SK-N-SH (cell line): ENCODE data around the gene FOS. TPM values are rescaled to one million over a fixed set of nuclear protein-coding genes. Genes with fewer than 3 reads are reported as not detected.
A peak's percentile ranks its signal among the peaks of the same experiment; 100 is the strongest.

Experiments used
- CTCF ChIA-PET: fragments of 300-600, 350-600 bp; formaldehyde crosslinking; extraction: SDS; loops from one replicate; lab custom pipeline; 2021; lab: Yijun Ruan, JAX
- POLR2A ChIA-PET: fragments of 350-600 bp; sonication (Branson Sonifier 250); formaldehyde crosslinking; extraction: SDS; loops from one replicate; lab custom pipeline; 2020; ENCODE audit warnings: antibody characterized with exemption, inconsistent platforms; lab: Yijun Ruan, JAX
- DNase-seq: peaks from one replicate; pipeline ENCODE4 v3.0.0; 2012
- H2AFZ ChIP-seq: fragments of 200-600 bp; sonication (generic); 2 replicates; pipeline ENCODE4 v1.8.1; 2016; ENCODE audit warnings: antibody characterized with exemption, mild to moderate bottlenecking, low read depth
- H3F3A ChIP-seq: fragments of 200-600 bp; sonication (generic); replicated peaks from 2 replicates; pipeline ENCODE3; 2016; ENCODE audit warnings: antibody characterized with exemption, mild to moderate bottlenecking; ENCODE audit not compliant: insufficient read depth
- H3K27ac ChIP-seq, 2 experiments: fragments of 200-500 bp in 1 of 2; fragments of 200-600 bp in 1 of 2; sonication (Bioruptor generic) in 1 of 2; sonication (generic), shearing (Covaris generic) in 1 of 2; 2 replicates each; pipeline versions ENCODE4 v1.5.1 to v1.6.1; 2014 to 2016; ENCODE audit warnings: low read depth in 2 of 2, inconsistent platforms in 1 of 2, low read length in 1 of 2, mild to moderate bottlenecking in 1 of 2, mixed read lengths in 1 of 2
- H3K27me3 ChIP-seq: fragments of 200-600 bp; sonication (generic), shearing (Covaris generic); 2 replicates; pipeline ENCODE4 v1.6.1; 2016; ENCODE audit warnings: mixed run types; ENCODE audit not compliant: insufficient read depth
- H3K36me3 ChIP-seq, 2 experiments: fragments of 200-500 bp in 1 of 2; fragments of 200-600 bp in 1 of 2; sonication (Bioruptor generic) in 1 of 2; sonication (generic) in 1 of 2; replicated peaks in 1 of 2; 2 replicates each; pipeline versions ENCODE3 to v1.5.1; 2014 to 2016; ENCODE audit warnings: low read length in 1 of 2, mild to moderate bottlenecking in 1 of 2; ENCODE audit not compliant: insufficient read depth in 2 of 2, control insufficient read depth in 1 of 2
- H3K4me1 ChIP-seq, 2 experiments: fragments of 200-500 bp in 1 of 2; fragments of 200-600 bp in 1 of 2; sonication (Bioruptor generic) in 1 of 2; sonication (generic), shearing (Covaris generic) in 1 of 2; 2 replicates each; pipeline versions ENCODE4 v1.5.1 to v1.6.1; 2014 to 2016; ENCODE audit warnings: low read depth in 1 of 2, low read length in 1 of 2, mixed run types in 1 of 2; ENCODE audit not compliant: insufficient read depth in 2 of 2, control insufficient read depth in 1 of 2
- H3K4me2 ChIP-seq: fragments of 200-600 bp; sonication (generic), shearing (Covaris generic); 2 replicates; pipeline ENCODE4 v1.6.1; 2017; ENCODE audit warnings: mixed run types
- H3K4me3 ChIP-seq, 2 experiments: fragments of 200-500 bp in 1 of 2; fragments of 200-600 bp in 1 of 2; sonication (Bioruptor generic) in 1 of 2; sonication (generic), shearing (Covaris generic) in 1 of 2; 2 replicates each; pipeline versions ENCODE4 v1.5.1 to v1.8.1; 2014 to 2016; ENCODE audit warnings: low read depth in 2 of 2, inconsistent platforms in 1 of 2, low read length in 1 of 2, mild to moderate bottlenecking in 1 of 2, mixed read lengths in 1 of 2, moderate library complexity in 1 of 2
- H3K79me2 ChIP-seq: fragments of 200-600 bp; sonication (generic); 2 replicates; pipeline ENCODE4 v1.8.1; 2017; ENCODE audit warnings: mild to moderate bottlenecking; ENCODE audit not compliant: insufficient read depth
- H3K9ac ChIP-seq: fragments of 200-600 bp; sonication (generic); 2 replicates; pipeline ENCODE4 v1.6.1; 2017; ENCODE audit warnings: mixed run types
- H3K9me2 ChIP-seq: fragments of 200-600 bp; sonication (generic); 2 replicates; pipeline ENCODE4 v1.6.1; 2017; ENCODE audit warnings: mixed run types
- H3K9me3 ChIP-seq: fragments of 200-600 bp; sonication (generic); 2 replicates; pipeline ENCODE4 v1.6.1; 2017; ENCODE audit warnings: mixed run types, mild to moderate bottlenecking, moderate library complexity
- H4K20me1 ChIP-seq: fragments of 200-600 bp; sonication (generic); 2 replicates; pipeline ENCODE4 v1.6.1; 2017; ENCODE audit warnings: mild to moderate bottlenecking, mixed run types; ENCODE audit not compliant: insufficient read depth
- ELF1 ChIP-seq: IDR thresholded peaks from 2 replicates; pipeline ENCODE4 v1.4.0; 2012
- EP300 ChIP-seq, 2 experiments: IDR thresholded peaks; 2 replicates each; pipeline versions ENCODE4 v1.4.0 to v1.6.1; 2012; ENCODE audit warnings: borderline replicate concordance in 1 of 2, low read depth in 1 of 2, low read length in 1 of 2
- EZH2phosphoT487 ChIP-seq: fragments of 200-600 bp; sonication (generic); IDR thresholded peaks from 2 replicates; pipeline ENCODE4 v1.6.1; 2017; ENCODE audit warnings: low read depth, mixed run types, mild to moderate bottlenecking, antibody characterized with exemption, moderate library complexity, borderline replicate concordance
- FOSL2 ChIP-seq: IDR thresholded peaks from 2 replicates; pipeline ENCODE4 v1.4.0; 2012; ENCODE audit warnings: low read depth, mild to moderate bottlenecking, moderate library complexity, borderline replicate concordance
- FOXM1 ChIP-seq: IDR thresholded peaks from 2 replicates; pipeline ENCODE4 v1.4.0; 2012; ENCODE audit warnings: low read depth, mild to moderate bottlenecking
- GATA2 ChIP-seq: sonication (generic); formaldehyde crosslinking; IDR thresholded peaks from 2 replicates; pipeline ENCODE4 v1.5.0; 2020; ENCODE audit warnings: mild to moderate bottlenecking, missing genetic modification reagents
- IRF3 ChIP-seq: fragments of 150-350 bp; IDR thresholded peaks from 2 replicates; pipeline ENCODE4 v1.6.1; 2016; ENCODE audit warnings: mild to moderate bottlenecking, low read depth, low read length
- MXI1 ChIP-seq: IDR thresholded peaks from 2 replicates; pipeline ENCODE4 v1.6.1; 2012; ENCODE audit warnings: mild to moderate bottlenecking, low read depth, low read length, improper control_type of control experiment
- NFIC ChIP-seq: IDR thresholded peaks from 2 replicates; pipeline ENCODE4 v1.4.0; 2012; ENCODE audit warnings: borderline replicate concordance
- PBX3 ChIP-seq: IDR thresholded peaks from 2 replicates; pipeline ENCODE4; 2012
- RCOR1 ChIP-seq: fragments of 150-350 bp; IDR thresholded peaks from 2 replicates; pipeline ENCODE4 v1.6.1; 2017; ENCODE audit warnings: antibody characterized with exemption, low read length
- REST ChIP-seq: IDR thresholded peaks from 2 replicates; pipeline ENCODE4 v1.6.1; 2012; ENCODE audit warnings: mild to moderate bottlenecking, low read depth, low read length, moderate library complexity
- RXRA ChIP-seq: IDR thresholded peaks from 2 replicates; pipeline ENCODE4 v1.4.0; 2012; ENCODE audit warnings: low read depth, mild to moderate bottlenecking, borderline replicate concordance
- SIN3A ChIP-seq: IDR thresholded peaks from 2 replicates; pipeline ENCODE4 v1.6.1; 2012; ENCODE audit warnings: low read depth, mild to moderate bottlenecking, low read length, moderate library complexity, borderline replicate concordance
- TAF1 ChIP-seq: IDR thresholded peaks from 2 replicates; pipeline ENCODE4 v1.6.1; 2012; ENCODE audit warnings: low read depth, mild to moderate bottlenecking, low read length, moderate library complexity, borderline replicate concordance
- TCF12 ChIP-seq: IDR thresholded peaks from 2 replicates; pipeline ENCODE4 v1.4.0; 2012
- TEAD4 ChIP-seq: IDR thresholded peaks from 2 replicates; pipeline ENCODE4 v1.4.0; 2012; ENCODE audit warnings: mild to moderate bottlenecking, borderline replicate concordance; ENCODE audit not compliant: insufficient read depth
- USF2 ChIP-seq: fragments of 150-350 bp; IDR thresholded peaks from 2 replicates; pipeline ENCODE4 v1.6.1; 2017; ENCODE audit warnings: antibody characterized with exemption, low read length, low read depth, borderline replicate concordance
- WGBS: methylation state at CpG from one replicate; pipeline ENCODE4 v1.1.6; 2017; ENCODE audit warnings: low lambda C conversion rate; 5-methylcytosine and 5-hydroxymethylcytosine counted together
- polyA plus RNA-seq, 3 experiments: library from polyadenylated mRNA; depleted of rRNA; stranded (reverse); fragments of >200 nt; gene quantifications; 2 replicates each; pipeline ENCODE4 v1.2.3, GENCODE V29; 2012

The FOS gene
- polyA plus RNA-seq, 1 of the 3 experiments (the other 2 are of a cell fraction) = 309 TPM

GRCh38 chr14:75273272-75274049, 5.2 kb upstream of the FOS start:
- no peaks in the 10 kb centered on the region for H4K20me1 ChIP-seq
- no peak overlapping the region for H3K9ac ChIP-seq
- no peak overlapping the region for H3K4me2 ChIP-seq
- no peaks in the 10 kb centered on the region for H3K9me2 ChIP-seq
- H3K36me3 ChIP-seq = no peaks in the 10 kb centered on the region
- H3K27me3 ChIP-seq = no peaks in the 10 kb centered on the region
- CTCF ChIA-PET = interaction anchor here (1.2 to 1.3 kb wide), 2 partner anchors 15 to 21 kb away, joined by 3 read pairs; no protein-coding TSS in a partner anchor
- H3K9me3 ChIP-seq = no peaks in the 10 kb centered on the region
- POLR2A ChIA-PET = no interaction called here
- H3K4me1 ChIP-seq = peaks cover 4 to 10% of the 10 kb centered on the region in 2 experiments; a peak in 3 of 4 replicates
- no peak overlapping the region for H2AFZ ChIP-seq
- WGBS = 75% methylated on average over 13 of the region's 13 CpGs
- TF ChIP-seq USF2 = no peak
- H3F3A ChIP-seq = peaks cover 12% of the 10 kb centered on the region
- DNase-seq = no peak
- no peaks in the 10 kb centered on the region for H3K79me2 ChIP-seq
- H3K27ac ChIP-seq = 0 out of 4 replicates have a peak overlapping the region, but pooled peaks of 1 of the 2 experiments have one; percentile 8
- H3K4me3 ChIP-seq = no peak overlapping the region

GRCh38 chr14:75274050-75274898, 4.4 kb upstream of the FOS start:
- CTCF ChIA-PET = interaction anchor here (1.2 to 1.3 kb wide), 2 partner anchors 16 to 20 kb away, joined by 3 read pairs; no protein-coding TSS in a partner anchor
- no peak overlapping the region for H3K9ac ChIP-seq
- no peak for TF ChIP-seq TAF1
- no peak for TF ChIP-seq SIN3A
- TF ChIP-seq NFIC = no peak
- no peak for TF ChIP-seq FOSL2
- no peak for TF ChIP-seq EP300 (IDR thresholded peaks at IDR 0.05; ENCODE audit: borderline replicate concordance in 1 of 2, low read depth in 1 of 2, low read length in 1 of 2)
- no peak for TF ChIP-seq TEAD4
- no peak for TF ChIP-seq REST
- TF ChIP-seq IRF3 = no peak
- TF ChIP-seq EZH2phosphoT487 = no peak
- no peak for TF ChIP-seq FOXM1
- TF ChIP-seq ELF1 = no peak
- no peak for TF ChIP-seq GATA2 (CRISPR knock-in tag)
- TF ChIP-seq RCOR1 = no peak
- TF ChIP-seq RXRA = no peak
- TF ChIP-seq TCF12 = no peak
- TF ChIP-seq MXI1 = no peak
- no peak for TF ChIP-seq PBX3

More at GRCh38 chr14:75274050-75274898, 4.4 kb upstream of the FOS start:
- Histone ChIP-seq H3K4me3 (no peak overlapping the region), H3K4me1 (peaks cover 4 to 10% of the 10 kb centered on the region in 2 experiments; a peak in 3 of 4 replicates), H4K20me1 (peaks cover 5% of the 10 kb centered on the region; the same call in 1 of the 2 replicates), H3K9me3 (no peaks in the 10 kb centered on the region), H3K4me2 (no peak overlapping the region), H3F3A (peaks cover 12% of the 10 kb centered on the region), H3K9me2 (no peaks in the 10 kb centered on the region), H3K79me2 (no peaks in the 10 kb centered on the region), H2AFZ (no peak overlapping the region), H3K36me3 (no peaks in the 10 kb centered on the region), H3K27me3 (no peaks in the 10 kb centered on the region), H3K27ac (no peak overlapping the region)
- POLR2A ChIA-PET = no interaction called here
- WGBS = 78% methylated on average over 6 of the region's 6 CpGs
- DNase-seq = no peak
